Ovary (tissue), 9 donors: ENCODE data around the gene STX18. TPM values are rescaled to one million over a fixed set of nuclear protein-coding genes. Genes with fewer than 3 reads are reported as not detected.

ENCODE experiments used
- DNase-seq, 5 donors: peaks; one replicate each; pipeline ENCODE4 v3.0.0-alpha.2; 2019 to 2020
- H3K27ac ChIP-seq, 2 donors: fragments of 200-600 bp; one replicate each; pipeline versions ENCODE4 v1.5.1 to v1.8.0; 2019 to 2022
- H3K27me3 ChIP-seq: fragments of 200-600 bp; one replicate; pipeline ENCODE4 v1.8.0; 2022
- H3K36me3 ChIP-seq: fragments of 200-600 bp; sonication (generic); one replicate; pipeline ENCODE4 v1.5.1; 2019
- H3K4me1 ChIP-seq: one replicate; pipeline ENCODE4 v1.8.1; 2013; ENCODE audit warnings: mild to moderate bottlenecking, moderate library complexity; ENCODE audit not compliant: insufficient read depth
- H3K4me3 ChIP-seq: fragments of 200-600 bp; sonication (generic); one replicate; pipeline ENCODE4 v1.5.1; 2017
- H3K9me3 ChIP-seq, 2 donors: fragments of 200-600 bp in 1 of 2; sonication (generic) in 1 of 2; one replicate each; pipeline versions ENCODE4 v1.5.1 to v1.8.1; 2013 to 2019; ENCODE audit warnings: mild to moderate bottlenecking in 1 of 2, moderate library complexity in 1 of 2
- CTCF ChIP-seq, 3 donors: fragments of 450-650 bp in 2 of 3; fragments of 200-600 bp in 1 of 3; IDR thresholded peaks; one replicate each; pipeline versions ENCODE4 v1.5.1 to v1.8.0; 2016 to 2022; ENCODE audit warnings: antibody characterized with exemption in 3 of 3, mild to moderate bottlenecking in 1 of 3
- EP300 ChIP-seq: sonication (generic); formaldehyde crosslinking; IDR thresholded peaks from one replicate; pipeline ENCODE4 v1.6.1; 2017; ENCODE audit warnings: antibody characterized with exemption
- POLR2A ChIP-seq: fragments of 450-650 bp; IDR thresholded peaks from one replicate; pipeline ENCODE4 v1.6.1; 2017; ENCODE audit warnings: antibody characterized with exemption, mild to moderate bottlenecking, moderate library complexity
- WGBS, 3 donors: extraction: QIAGEN DNeasy Blood & Tissue Kit in 1 of 3; methylation state at CpG; one replicate each; pipeline versions ENCODE4 v1.1.5 to v1.1.7; 2013 to 2017; 5-methylcytosine and 5-hydroxymethylcytosine counted together
- intact Hi-C, 4 donors: fragments of 100-400 bp; cut with DNase I; formaldehyde crosslinking; loops; one replicate each; pipeline versions ENCODE4 v1.11.0 to v1.15.1; 2022 to 2023
- polyA plus RNA-seq, 2 donors: library from polyadenylated mRNA; stranded (reverse); fragments of 200-250 nt in 1 of 2; fragments of 350-450 nt in 1 of 2; fragmentation: Illumina TruSeq in 1 of 2; extraction: RNeasy Lipid Tissue Mini Kit (QIAGEN cat#74804) in 1 of 2; gene quantifications; one replicate each; pipeline ENCODE4 v1.2.3, GENCODE V29; 2013 to 2014
- total RNA-seq, 7 donors: library from RNA; depleted of rRNA in 2 of 7; stranded (reverse); fragments of >200 nt in 2 of 7; fragmentation: NEBNext Ultra II Directional in 3 of 7; extraction: Animal tissue kit (Norgen Biotek cat#: 25700) in 3 of 7; gene quantifications; one replicate each; pipeline versions ENCODE4 v1.1.0 to v1.2.4, GENCODE V29; 2016 to 2023
- donor health status: DM: no; HTN: no; CAD: no; lungs with moderate emphysema.
- donor health status: DM: no; HTN: no; CAD: no.
- donor health status: Bipolar disorder and iron deficiency.
- donor health status: DM: yes; HTN: yes; CAD: no.
- donor health status: DM: no; HTN: no; CAD: no.
- donor health status: DM: yes; HTN: yes; CAD: no.

STX18 gene
- total and polyA plus RNA-seq, 9 donors: 18.1 to 61.4 (median 31.9) TPM

- peaks cover 6% of the 10 kb centered on the region for H3K4me1 ChIP-seq
- H3K9me3 ChIP-seq: no peaks in the 10 kb centered on the region
- intact Hi-C loops: no loop called here
- no peaks in the 10 kb centered on the region for H3K27me3 ChIP-seq
- DNase-seq: no peak
- H3K27ac ChIP-seq: no peak overlapping the region
- WGBS, 3 donors: 94 to 97% (median 96%) methylated on average over 2 of the region's 2 CpGs
- H3K36me3 ChIP-seq: no peaks in the 10 kb centered on the region
- no peak for TF ChIP-seq CTCF (IDR thresholded peaks at IDR 0.05)
- TF ChIP-seq POLR2A: no peak
- TF ChIP-seq EP300: no peak
- no peak overlapping the region for H3K4me3 ChIP-seq
Measured at GRCh38 chr4:4504783-4505182, 37.1 kb downstream of the STX18 start.

- no peak overlapping the region for H3K4me3 ChIP-seq
- 18 to 56% (median 36%) methylated on average over 10 of the region's 10 CpGs for WGBS, 3 donors
Measured at GRCh38 chr4:4502694-4503311, 39.0 kb downstream of the STX18 start.

GRCh38 chr4:4501679-4502078, 40.2 kb downstream of the STX18 start:
- Histone ChIP-seq H3K4me3 (no peak overlapping the region), H3K27ac (no peak overlapping the region), H3K36me3 (no peaks in the 10 kb centered on the region), H3K27me3 (no peaks in the 10 kb centered on the region), H3K4me1 (peaks cover 7% of the 10 kb centered on the region), H3K9me3 (no peaks in the 10 kb centered on the region)
- 24 to 48% (median 47%) methylated on average over 2 of the region's 2 CpGs for WGBS, 3 donors
- TF ChIP-seq CTCF (IDR thresholded peaks at IDR 0.05) (no peak), EP300 (no peak)
- intact Hi-C loops: no loop called here
- no peak for DNase-seq

More at GRCh38 chr4:4502694-4503311, 39.0 kb downstream of the STX18 start:
- H3K36me3 ChIP-seq: no peaks in the 10 kb centered on the region
- DNase-seq: no peak
- peaks cover 6% of the 10 kb centered on the region for H3K4me1 ChIP-seq
- no peaks in the 10 kb centered on the region for H3K9me3 ChIP-seq
- intact Hi-C loops: no loop called here
- no peaks in the 10 kb centered on the region for H3K27me3 ChIP-seq
- no peak overlapping the region for H3K27ac ChIP-seq
- TF ChIP-seq EP300: no peak
- no peak for TF ChIP-seq POLR2A
- no peak for TF ChIP-seq CTCF (IDR thresholded peaks at IDR 0.05)

GRCh38 chr4:4499438-4500123, 42.3 kb downstream of the STX18 start:
- intact Hi-C loops: no loop called here
- H3K27me3 ChIP-seq: no peaks in the 10 kb centered on the region
- TF ChIP-seq EP300: no peak
- no peak for TF ChIP-seq CTCF (IDR thresholded peaks at IDR 0.05)
- no peak for TF ChIP-seq POLR2A
- no peak overlapping the region for H3K27ac ChIP-seq
- no peaks in the 10 kb centered on the region for H3K36me3 ChIP-seq
- H3K4me1 ChIP-seq: peaks cover 14% of the 10 kb centered on the region
- H3K4me3 ChIP-seq: no peak overlapping the region
- 33 to 70% (median 50%) methylated on average over 4 of the region's 4 CpGs for WGBS, 3 donors
- no peak for DNase-seq
- H3K9me3 ChIP-seq: no peaks in the 10 kb centered on the region
